K562 (cell line): ENCODE measurements around the gene SCAPER. TPM values are rescaled to one million over a fixed set of nuclear protein-coding genes. Genes with fewer than 3 reads are reported as not detected.

Experiments
- ATAC-seq: fragments of 200-7000 bp; cut with Tn5 transposase; 3 replicates; pipeline ENCODE4 v1.9.1; 2020; ENCODE audit warnings: moderate library complexity
- BruUV-seq: library from RNA; stranded (reverse); fragments of 400-500 nt; replicated peaks from 2 replicates; lab custom pipeline; 2021; lab: Mats Ljungman, UMichigan
- CTCF ChIA-PET: fragments of 300-600 bp; formaldehyde crosslinking; extraction: SDS; loops from one replicate; lab custom pipeline; 2021; ENCODE audit warnings: low intra/inter-chr PET ratio; lab: Yijun Ruan, JAX
- POLR2A ChIA-PET: fragments of 300-600, 350-650 bp; sonication (Branson Sonifier 250); formaldehyde crosslinking; extraction: SDS; loops from one replicate; lab custom pipeline; 2021; ENCODE audit warnings: antibody characterized with exemption, inconsistent platforms; lab: Yijun Ruan, JAX
- DNase-seq, 4 experiments: peaks; one replicate each; pipeline versions ENCODE4 v3.0.0 to v3.0.0-alpha.2; 2011 to 2018; ENCODE audit warnings: low spot score in 3 of 4, mixed read lengths in 3 of 4; ENCODE audit errors: extremely low read depth in 1 of 4
- FAIRE-seq: peaks from 2 replicates; lab custom pipeline; 2011; peaks lifted over from hg19 to GRCh38; lab: Jason Lieb, UNC
- H2AFZ ChIP-seq: 2 replicates; pipeline ENCODE4 v1.6.0; 2011; ENCODE audit warnings: low read depth, low read length, control low read depth, inconsistent platforms
- H3K27ac ChIP-seq: fragments of 200-600 bp; 3 replicates; pipeline ENCODE4 v1.8.0; 2011; ENCODE audit warnings: low read depth, mild to moderate bottlenecking, control low read depth, inconsistent platforms, low read length, moderate library complexity, mixed read lengths; ENCODE audit errors: extremely low read depth
- H3K27me3 ChIP-seq, 2 experiments: fragments of 300-600 bp in 1 of 2; 2 replicates in 1 of 2; 3 replicates in 1 of 2; pipeline versions ENCODE4 v1.6.0 to v1.8.0; 2011; ENCODE audit warnings: inconsistent platforms in 2 of 2, low read length in 2 of 2, mild to moderate bottlenecking in 1 of 2, mixed read lengths in 1 of 2, moderate library complexity in 1 of 2; ENCODE audit not compliant: control insufficient read depth in 2 of 2, insufficient read depth in 2 of 2
- H3K36me3 ChIP-seq: fragments of 300-600 bp; 3 replicates; pipeline ENCODE4 v1.8.0; 2011; ENCODE audit warnings: mild to moderate bottlenecking, low read length, inconsistent platforms; ENCODE audit not compliant: control insufficient read depth, insufficient read depth
- H3K4me1 ChIP-seq, 2 experiments: fragments of 200-600 bp in 1 of 2; replicated peaks in 1 of 2; 2 replicates in 1 of 2; 3 replicates in 1 of 2; pipeline versions ENCODE4 v1.5.1 to v1.8.0; 2011; ENCODE audit warnings: inconsistent platforms in 2 of 2, low read length in 2 of 2, mild to moderate bottlenecking in 1 of 2, mixed read lengths in 1 of 2, moderate library complexity in 1 of 2; ENCODE audit not compliant: control insufficient read depth in 2 of 2, insufficient read depth in 2 of 2
- H3K4me2 ChIP-seq: 2 replicates; pipeline ENCODE4 v1.6.1; 2011; ENCODE audit warnings: low read length, control low read depth, inconsistent platforms, mixed read lengths; ENCODE audit not compliant: insufficient read depth
- H3K4me3 ChIP-seq: fragments of 200-600 bp; sonication (generic), shearing (Covaris generic); 2 replicates; pipeline ENCODE4 v1.5.1; 2016; ENCODE audit warnings: control low read depth, inconsistent platforms
- H3K79me2 ChIP-seq: fragments of 200-600 bp; 3 replicates; pipeline ENCODE4 v1.8.0; 2011; ENCODE audit warnings: low read length, inconsistent platforms; ENCODE audit not compliant: control insufficient read depth, insufficient read depth
- H3K9ac ChIP-seq, 2 experiments: 2 replicates each; pipeline versions ENCODE4 v1.6.0 to v1.6.1; 2011; ENCODE audit warnings: low read depth in 2 of 2, low read length in 2 of 2, control low read depth in 1 of 2, inconsistent platforms in 1 of 2, mild to moderate bottlenecking in 1 of 2, mixed read lengths in 1 of 2; ENCODE audit not compliant: insufficient read depth in 1 of 2
- H3K9me1 ChIP-seq: one replicate; pipeline ENCODE4 v1.6.0; 2011; ENCODE audit warnings: inconsistent platforms, mild to moderate bottlenecking, low read length, moderate library complexity; ENCODE audit not compliant: control insufficient read depth, insufficient read depth
- H3K9me3 ChIP-seq: replicated peaks from 2 replicates; pipeline ENCODE4 v1.5.1; 2011; ENCODE audit warnings: low read depth, low read length, inconsistent platforms; ENCODE audit not compliant: control insufficient read depth, insufficient read depth
- H4K20me1 ChIP-seq: replicated peaks from 2 replicates; pipeline ENCODE4 v1.6.1; 2011; ENCODE audit warnings: low read length, inconsistent platforms, mixed read lengths; ENCODE audit not compliant: control insufficient read depth, insufficient read depth
- KDM2B ChIP-seq: fragments of 250-450 bp; sonication (Bioruptor Pico); IDR thresholded peaks from 2 replicates; pipeline ENCODE4 v1.8.0; 2021; ENCODE audit warnings: mild to moderate bottlenecking, moderate library complexity
- MAFF ChIP-seq: IDR thresholded peaks from 2 replicates; pipeline ENCODE4 v1.6.1; 2012; ENCODE audit warnings: low read length, improper control_type of control experiment
- POLR2AphosphoS2 ChIP-seq: IDR thresholded peaks from 2 replicates; pipeline ENCODE4 v1.6.1; 2012; ENCODE audit warnings: low read length, improper control_type of control experiment
- ZBTB5 ChIP-seq: fragments of 450-650 bp; IDR thresholded peaks from 2 replicates; pipeline ENCODE4 v1.6.1; 2017; ENCODE audit warnings: antibody characterized with exemption
- ZNF583 ChIP-seq: fragments of 250-450 bp; sonication (Bioruptor Pico); IDR thresholded peaks from 2 replicates; pipeline ENCODE4 v1.4.0; 2020
- WGBS: fragments of 100-300 bp; shearing (Covaris generic); methylation state at CpG from one replicate; pipeline ENCODE4 v1.1.6; 2016; ENCODE audit warnings: low coverage, mixed read lengths; ENCODE audit not compliant: insufficient coverage; ENCODE audit errors: missing lambda C conversion rate; 5-methylcytosine and 5-hydroxymethylcytosine counted together
- in situ Hi-C: fragments of 300-500 bp; cut with MboI; formaldehyde crosslinking; loops from 4 replicates; pipeline ENCODE4 v1.15.0; 2018; ENCODE audit warnings: inconsistent platforms, mixed read lengths
- intact Hi-C: fragments of 100-400 bp; cut with micrococcal nuclease; formaldehyde crosslinking; loops from 2 replicates; pipeline ENCODE4 v1.14.2; 2022
- polyA plus RNA-seq, 8 experiments: library from polyadenylated mRNA; depleted of rRNA in 4 of 8; stranded (reverse) in 5 of 8; unstranded in 3 of 8; fragments of >200 nt; fragmentation: Nextera tagmentation in 2 of 8; fragmentation: Illumina TruSeq in 1 of 8; extraction: Ambion mirVana in 2 of 8; extraction: Trizol in 1 of 8; gene quantifications; 2 replicates each; pipeline versions ENCODE4 v1.2.1 to v1.2.3, GENCODE V29; 2011 to 2014; ENCODE audit warnings: inconsistent platforms in 1 of 8, missing spikeins in 1 of 8
- total RNA-seq, 7 experiments: library from RNA; depleted of rRNA in 6 of 7; stranded (reverse); fragments of >200 nt in 6 of 7; fragmentation: Illumina TruSeq in 2 of 7; extraction: Trizol in 2 of 7; gene quantifications; 2 replicates each; pipeline versions ENCODE4 v1.2.1 to v1.2.3, GENCODE V29; 2011 to 2021; ENCODE audit warnings: low replicate concordance in 1 of 7

Gene SCAPER
- total and polyA plus RNA-seq, 9 of the 15 experiments (the other 6 are each of a cell fraction or from before 2014, with no cell fraction given): 1.3 to 5.7 (median 3.2) TPM

- no peak overlapping the region for H3K27ac ChIP-seq
- H3K36me3 ChIP-seq: no peaks in the 10 kb centered on the region
- H3K9me1 ChIP-seq: no peaks in the 10 kb centered on the region
- 43% methylated on average over 1 of the region's 1 CpG for WGBS
- FAIRE-seq (no peak), DNase-seq (no peak), ATAC-seq (no peak)
- H3K79me2 ChIP-seq: no peaks in the 10 kb centered on the region
- ChIA-PET CTCF (no interaction called here), POLR2A (interaction anchor here (0.7 kb wide), 1 partner anchor 53 kb away, joined by 3 read pairs; no protein-coding TSS in a partner anchor)
- H3K4me2 ChIP-seq: no peak overlapping the region
- BruUV-seq: no TSS peak
- no peak overlapping the region for H2AFZ ChIP-seq
- intact Hi-C loops (no loop called here), in situ Hi-C loops (loop anchor here (5.0 kb wide), 1 partner anchor 664 kb away; no protein-coding TSS in a partner anchor)
- H3K4me3 ChIP-seq: no peak overlapping the region
- H3K27me3 ChIP-seq: no peaks in the 10 kb centered on the region
- TF ChIP-seq ZBTB5 (no peak), KDM2B (no peak), ZNF583 (CRISPR knock-in tag) (no peak), POLR2AphosphoS2 (no peak), MAFF (no peak)
- no peaks in the 10 kb centered on the region for H3K9me3 ChIP-seq
- H3K9ac ChIP-seq: no peak overlapping the region
- no peaks in the 10 kb centered on the region for H4K20me1 ChIP-seq
- H3K4me1 ChIP-seq: no peaks in the 10 kb centered on the region
Measured at GRCh38 chr15:76846782-76847181, 58.4 kb downstream of the SCAPER start.
